PC-3 (cell line): Measurements from ENCODE around the gene SLC15A5. TPM values are rescaled to one million over a fixed set of nuclear protein-coding genes. Genes with fewer than 3 reads are reported as not detected.

ENCODE experiments used
- ATAC-seq: fragments of 200-7000 bp; cut with Tn5 transposase; 2 replicates; pipeline ENCODE4 v1.9.1; 2020; ENCODE audit warnings: mild to moderate bottlenecking, moderate library complexity
- BruUV-seq: library from RNA; stranded (reverse); fragments of 400-500 nt; replicated peaks from 2 replicates; lab custom pipeline; 2021; lab: Mats Ljungman, UMichigan
- CTCF ChIA-PET: fragments of 300-600 bp; sonication (Branson Sonifier 250); formaldehyde crosslinking; loops from one replicate; lab custom pipeline; 2022; ENCODE audit warnings: antibody characterized with exemption; lab: Charles Lee
- POLR2A ChIA-PET: fragments of 300-600 bp; sonication (Branson Sonifier 250); formaldehyde crosslinking; loops from one replicate; lab custom pipeline; 2022; ENCODE audit warnings: antibody characterized with exemption; ENCODE audit not compliant: unreplicated experiment; lab: Charles Lee
- DNase-seq: peaks from one replicate; pipeline ENCODE4 v3.0.0-alpha.2; 2015
- H2AFZ ChIP-seq: fragments of 300-600 bp; sonication (generic); 2 replicates; pipeline ENCODE4 v1.6.0; 2016; ENCODE audit warnings: antibody characterized with exemption, low read length
- H3F3A ChIP-seq: fragments of 300-600 bp; sonication (generic); one replicate; pipeline ENCODE4 v1.6.0; 2017; ENCODE audit warnings: antibody characterized with exemption, low read length, control low read depth, mild to moderate bottlenecking; ENCODE audit not compliant: unreplicated experiment
- H3K27ac ChIP-seq: fragments of 300-600 bp; sonication (generic); 2 replicates; pipeline ENCODE4 v1.5.1; 2016; ENCODE audit warnings: mild to moderate bottlenecking, low read length
- H3K27me3 ChIP-seq: fragments of 300-600 bp; sonication (generic); 2 replicates; pipeline ENCODE4 v1.6.1; 2016; ENCODE audit warnings: low read length, mixed read lengths
- H3K36me3 ChIP-seq: fragments of 300-600 bp; sonication (generic); 2 replicates; pipeline ENCODE4 v1.6.1; 2016; ENCODE audit warnings: low read depth, mixed run types, low read length, mixed read lengths
- H3K4me1 ChIP-seq: fragments of 300-600 bp; sonication (generic); 2 replicates; pipeline ENCODE4 v1.5.1; 2016; ENCODE audit warnings: low read length; ENCODE audit not compliant: insufficient read depth
- H3K4me2 ChIP-seq: fragments of 300-600 bp; sonication (generic); 2 replicates; pipeline ENCODE4 v1.6.0; 2016; ENCODE audit warnings: low read length
- H3K4me3 ChIP-seq: fragments of 300-600 bp; sonication (generic); 2 replicates; pipeline ENCODE4 v1.5.1; 2016; ENCODE audit warnings: mild to moderate bottlenecking, low read length, mixed read lengths
- H3K79me2 ChIP-seq: fragments of 300-600 bp; sonication (generic); 2 replicates; pipeline ENCODE4 v1.6.1; 2017; ENCODE audit warnings: low read length, mixed read lengths
- H3K9ac ChIP-seq: fragments of 300-600 bp; sonication (generic); 2 replicates; pipeline ENCODE4 v1.6.0; 2016; ENCODE audit warnings: mild to moderate bottlenecking, low read length
- H3K9me2 ChIP-seq: fragments of 300-600 bp; sonication (generic); replicated peaks from 2 replicates; pipeline ENCODE4 v1.6.1; 2016; ENCODE audit warnings: mixed run types, low read length, mixed read lengths
- H3K9me3 ChIP-seq: fragments of 300-600 bp; sonication (generic); 2 replicates; pipeline ENCODE4 v1.6.1; 2016; ENCODE audit warnings: low read length, mixed read lengths
- H4K20me1 ChIP-seq: fragments of 300-600 bp; sonication (generic); 2 replicates; pipeline ENCODE4 v1.6.1; 2016; ENCODE audit warnings: low read length, mixed read lengths
- CTCF ChIP-seq: fragments of 300-600 bp; sonication (generic); conservative IDR thresholded peaks from 2 replicates; pipeline ENCODE4 v1.5.1; 2017; ENCODE audit warnings: antibody characterized with exemption, low read depth, mild to moderate bottlenecking, low read length
- EZH2 ChIP-seq: fragments of 300-600 bp; sonication (generic); IDR thresholded peaks from one replicate; pipeline ENCODE4 v1.6.1; 2017; ENCODE audit warnings: antibody characterized with exemption, mild to moderate bottlenecking, low read length; ENCODE audit not compliant: unreplicated experiment
- EZH2phosphoT487 ChIP-seq: fragments of 300-600 bp; sonication (generic); IDR thresholded peaks from 2 replicates; pipeline ENCODE4 v1.6.1; 2018; ENCODE audit warnings: mild to moderate bottlenecking, antibody characterized with exemption, low read length, borderline replicate concordance
- intact Hi-C: fragments of 100-400 bp; cut with micrococcal nuclease; formaldehyde crosslinking; loops from 2 replicates; pipeline ENCODE4 v1.9.0; 2023
- total RNA-seq: library from RNA; depleted of rRNA; stranded (reverse); fragments of >200 nt; gene quantifications from 2 replicates; pipeline ENCODE4 v1.2.3, GENCODE V29; 2014

The SLC15A5 gene
- total RNA-seq, 1 experiment from 2014 or later = not detected

DNA sequence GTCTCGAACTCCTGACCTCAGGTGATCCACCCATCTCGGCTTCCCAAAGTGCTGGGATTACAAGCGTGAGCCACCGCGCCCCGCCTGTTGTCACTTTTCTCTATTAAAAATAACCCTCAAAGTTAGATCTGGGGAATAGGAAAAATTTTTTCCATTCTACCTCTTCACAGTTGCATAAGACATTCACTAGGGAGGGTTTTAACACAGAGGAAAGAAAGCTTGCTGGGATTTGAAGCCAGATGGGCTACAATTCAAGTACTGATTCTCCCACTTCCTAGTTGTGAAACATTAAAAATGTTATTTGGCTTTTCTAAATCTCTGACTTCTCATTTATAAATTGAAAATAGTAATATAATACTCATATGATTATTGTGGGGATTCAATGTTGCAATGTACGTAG is 23.3 kb upstream of the SLC15A5 start:
- intact Hi-C loops = no loop called here
- CTCF ChIA-PET = no interaction called here

DNA sequence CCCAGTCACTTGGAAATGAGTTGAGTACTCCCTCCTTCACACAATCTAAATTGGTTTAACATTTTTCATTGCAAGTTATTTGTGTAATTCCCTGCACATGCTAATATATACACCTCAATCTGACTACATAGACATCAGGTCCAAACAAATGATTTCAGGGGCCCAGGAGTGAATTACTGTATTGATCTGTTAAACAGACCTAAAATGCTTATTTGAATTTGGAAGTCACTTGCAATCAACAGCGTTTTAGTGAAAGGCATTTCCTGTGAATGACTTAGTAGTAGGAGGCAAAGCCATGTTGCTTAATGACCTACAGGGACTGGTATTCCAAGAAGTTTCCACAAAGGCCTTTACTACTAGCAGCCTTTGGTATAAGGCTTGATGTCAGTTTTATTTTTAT is 22.6 kb upstream of the SLC15A5 start:
- ATAC-seq = no peak
- intact Hi-C loops = no loop called here
- no peak for DNase-seq
- H4K20me1 ChIP-seq = no peaks in the 10 kb centered on the region
- H3F3A ChIP-seq = no peaks in the 10 kb centered on the region
- no peaks in the 10 kb centered on the region for H3K9me3 ChIP-seq
- no peak overlapping the region for H3K27ac ChIP-seq
- CTCF ChIA-PET = no interaction called here
- no peaks in the 10 kb centered on the region for H3K79me2 ChIP-seq
- H3K36me3 ChIP-seq = no peaks in the 10 kb centered on the region
- H3K9ac ChIP-seq = no peak overlapping the region
- no peak overlapping the region for H3K4me2 ChIP-seq
- no peak overlapping the region for H3K4me3 ChIP-seq
- H3K4me1 ChIP-seq = peaks cover 7% of the 10 kb centered on the region; the same call in 1 of the 2 replicates
- H3K9me2 ChIP-seq = no peaks in the 10 kb centered on the region
- H3K27me3 ChIP-seq = no peaks in the 10 kb centered on the region
- no TSS peak for BruUV-seq
- TF ChIP-seq EZH2phosphoT487 = no peak
- TF ChIP-seq CTCF = no peak
- no peak for TF ChIP-seq EZH2
- POLR2A ChIA-PET = no interaction called here
- no peak overlapping the region for H2AFZ ChIP-seq

More for the DNA sequence above, 23.3 kb upstream of the SLC15A5 start:
- no peak overlapping the region for H3K4me2 ChIP-seq
- H2AFZ ChIP-seq = no peak overlapping the region
- no peaks in the 10 kb centered on the region for H4K20me1 ChIP-seq
- no peaks in the 10 kb centered on the region for H3K36me3 ChIP-seq
- ATAC-seq (no peak), DNase-seq (no peak)
- no peaks in the 10 kb centered on the region for H3K9me2 ChIP-seq
- no peaks in the 10 kb centered on the region for H3F3A ChIP-seq
- no peaks in the 10 kb centered on the region for H3K27me3 ChIP-seq
- no peak overlapping the region for H3K4me3 ChIP-seq
- H3K27ac ChIP-seq = no peak overlapping the region
- no peak overlapping the region for H3K9ac ChIP-seq
- no peaks in the 10 kb centered on the region for H3K9me3 ChIP-seq
- POLR2A ChIA-PET = no interaction called here
- no peaks in the 10 kb centered on the region for H3K79me2 ChIP-seq
- no TSS peak for BruUV-seq
- peaks cover 7% of the 10 kb centered on the region; the same call in 1 of the 2 replicates for H3K4me1 ChIP-seq
- TF ChIP-seq EZH2phosphoT487 (no peak), CTCF (no peak), EZH2 (no peak)

GRCh38 chr12:16299403-16299802 is 21.9 kb upstream of the SLC15A5 start:
- Histone ChIP-seq H3K4me3 (no peak overlapping the region), H3K27me3 (no peaks in the 10 kb centered on the region), H3K79me2 (no peaks in the 10 kb centered on the region), H3K9me2 (no peaks in the 10 kb centered on the region), H3K9me3 (no peaks in the 10 kb centered on the region), H3K36me3 (no peaks in the 10 kb centered on the region), H3K4me2 (0 out of 2 replicates have a peak overlapping the region, but pooled peaks have one; percentile 24), H3K27ac (no peak overlapping the region), H3K9ac (no peak overlapping the region), H4K20me1 (no peaks in the 10 kb centered on the region), H2AFZ (no peak overlapping the region), H3F3A (no peaks in the 10 kb centered on the region), H3K4me1 (peaks cover 7% of the 10 kb centered on the region; the same call in 1 of the 2 replicates)
- DNase-seq (peak; percentile 36), ATAC-seq (peak; percentile 38)
- POLR2A ChIA-PET = no interaction called here
- intact Hi-C loops = loop anchor here (5.0 kb wide), 1 partner anchor 48 kb away; the partner anchor contains the start of gene MGST1
- no peak for TF ChIP-seq EZH2
- TF ChIP-seq CTCF = no peak
- TF ChIP-seq EZH2phosphoT487 = no peak
- CTCF ChIA-PET = no interaction called here
- no TSS peak for BruUV-seq
